ENCODE measurements around the gene ARHGAP23. TPM values are rescaled to one million over a fixed set of nuclear protein-coding genes. Genes with fewer than 3 reads are reported as not detected.

Gene ARHGAP23
- total RNA-seq, 1 experiment from 2014 or later = 129 TPM

DNA sequence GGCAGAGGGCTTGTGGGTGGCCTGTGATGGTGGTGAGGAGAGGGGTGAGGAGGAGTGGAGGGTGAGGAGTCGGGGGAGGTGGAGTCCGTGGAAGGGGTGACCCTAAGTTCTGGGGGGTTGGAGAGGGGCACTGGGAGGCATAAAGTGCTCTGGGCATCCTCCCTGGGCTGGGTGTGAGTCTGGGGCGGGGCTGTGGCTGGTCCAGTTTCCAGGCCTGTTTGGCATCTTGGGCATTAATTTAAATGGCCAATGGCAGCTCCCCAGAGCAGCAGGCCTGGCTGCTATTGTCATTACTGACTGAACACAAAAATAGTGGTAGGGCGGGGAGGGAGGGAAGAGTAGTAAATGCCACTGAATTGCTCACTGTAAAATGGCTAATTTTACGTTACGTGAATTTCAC, 7.7 kb upstream of the ARHGAP23 start:
- Histone ChIP-seq H3K36me3 (ENCODE audit: low read depth) (no peaks in the 10 kb centered on the region), H3K4me1 (replicated peaks; ENCODE audit: insufficient read depth) (peaks cover 21% of the 10 kb centered on the region), H3K27ac (no peak overlapping the region), H2AFZ (no peak overlapping the region), H3K9me2 (ENCODE audit: insufficient read depth) (no peaks in the 10 kb centered on the region), H3K9me3 (ENCODE audit: insufficient read depth, low read depth) (no peaks in the 10 kb centered on the region), H4K20me1 (ENCODE audit: insufficient read depth) (no peaks in the 10 kb centered on the region), H3K27me3 (ENCODE audit: insufficient read depth, low read depth) (peaks cover 20% of the 10 kb centered on the region; the same call in 1 of the 2 replicates), H3K4me2 (no peak overlapping the region), H3F3A (ENCODE audit: insufficient read depth, low read depth) (peaks cover 14% of the 10 kb centered on the region; the same call in 1 of the 2 replicates), H3K79me2 (ENCODE audit: low read depth) (no peaks in the 10 kb centered on the region), H3K4me3 (no peak overlapping the region)
- no peak for DNase-seq
- CTCF ChIA-PET = interaction anchor here (0.6 kb wide), 1 partner anchor 604 kb away, joined by 3 read pairs; no protein-coding TSS in a partner anchor
- BruUV-seq (replicated peaks) = no TSS peak
- intact Hi-C loops (cut with micrococcal nuclease; ENCODE audit: unreplicated experiment) = no loop called here
- no peak for TF ChIP-seq EZH2 (IDR thresholded peaks at IDR 0.05; ENCODE audit: low read depth)
- no peak for TF ChIP-seq CTCF (conservative IDR thresholded peaks at IDR 0.05)
- POLR2A ChIA-PET (ENCODE audit: unreplicated experiment) = interaction anchor here (0.8 kb wide), 1 partner anchor 52 kb away, joined by 4 read pairs; no protein-coding TSS in a partner anchor

DNA sequence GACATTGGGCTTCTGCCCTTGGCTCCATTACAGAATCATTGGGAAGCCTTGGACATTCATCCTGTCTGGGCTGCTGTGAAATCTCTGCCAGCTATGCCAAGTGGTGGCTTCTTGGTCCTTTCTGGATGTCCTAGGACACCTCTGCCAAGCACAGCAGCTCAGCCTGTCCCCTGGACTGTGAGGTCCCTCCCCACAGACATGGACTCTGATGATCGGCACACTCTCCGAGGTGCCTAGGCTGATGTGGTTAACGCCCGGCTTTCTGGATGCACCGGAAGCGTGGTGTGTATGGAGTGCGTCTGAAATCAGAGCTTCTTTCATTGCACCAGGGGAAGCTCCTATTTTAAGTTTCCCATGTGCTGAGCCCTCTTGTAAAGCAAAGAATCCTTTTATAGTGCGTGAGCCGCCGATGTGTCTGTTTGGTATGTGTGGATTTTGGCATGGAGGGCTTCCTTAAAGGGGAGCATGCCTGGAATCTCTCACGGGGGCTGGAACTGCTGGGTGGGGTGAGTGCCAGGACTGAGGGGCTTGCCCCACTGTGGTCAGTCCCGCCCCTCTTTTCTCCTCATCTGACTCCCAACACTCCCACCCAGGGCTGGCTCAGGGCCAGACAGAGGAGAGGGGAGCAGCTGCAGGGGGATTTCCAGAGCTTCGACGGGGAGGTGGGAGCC, 7.0 kb upstream of the ARHGAP23 start:
- peaks cover 20% of the 10 kb centered on the region; the same call in 1 of the 2 replicates for H3K27me3 ChIP-seq (ENCODE audit: insufficient read depth, low read depth)

More for the DNA sequence above, 7.0 kb upstream of the ARHGAP23 start:
- Histone ChIP-seq H3K4me1 (replicated peaks; ENCODE audit: insufficient read depth) (peaks cover 13% of the 10 kb centered on the region), H3K4me2 (no peak overlapping the region), H3K79me2 (ENCODE audit: low read depth) (no peaks in the 10 kb centered on the region), H3K9me3 (ENCODE audit: insufficient read depth, low read depth) (no peaks in the 10 kb centered on the region), H3F3A (ENCODE audit: insufficient read depth, low read depth) (peaks cover 8% of the 10 kb centered on the region; the same call in 1 of the 2 replicates), H3K36me3 (ENCODE audit: low read depth) (no peaks in the 10 kb centered on the region), H3K4me3 (no peak overlapping the region), H3K9me2 (ENCODE audit: insufficient read depth) (no peaks in the 10 kb centered on the region), H3K27ac (no peak overlapping the region), H4K20me1 (ENCODE audit: insufficient read depth) (no peaks in the 10 kb centered on the region), H2AFZ (no peak overlapping the region)
- BruUV-seq (replicated peaks) = no TSS peak
- no peak for DNase-seq
- TF ChIP-seq EZH2 (IDR thresholded peaks at IDR 0.05; ENCODE audit: low read depth) (no peak), CTCF (conservative IDR thresholded peaks at IDR 0.05) (no peak)
- CTCF ChIA-PET = interaction anchor here (0.5 kb wide), 1 partner anchor 510 kb away, joined by 6 read pairs; no protein-coding TSS in a partner anchor
- intact Hi-C loops (cut with micrococcal nuclease; ENCODE audit: unreplicated experiment) = no loop called here
- POLR2A ChIA-PET (ENCODE audit: unreplicated experiment) = interaction anchor here (0.7 kb wide), 1 partner anchor 95 kb away, joined by 5 read pairs; no protein-coding TSS in a partner anchor
